ENCODE measurements around the gene MRM2. TPM values are rescaled to one million over a fixed set of nuclear protein-coding genes. Genes with fewer than 3 reads are reported as not detected.

The MRM2 gene
- total and polyA plus RNA-seq, 2 donors (not counting 1 experiment from before 2014, with no cell fraction given), result 14.9 to 19.3 TPM

- Histone ChIP-seq H4K20me1 (ENCODE audit: control insufficient read depth, extremely low read depth, insufficient read depth, low read length) (no peaks in the 10 kb centered on the region), H2AFZ (ENCODE audit: low read length) (no peak overlapping the region), H3K4me2 (ENCODE audit: extremely low read depth, insufficient read depth, low read length) (no peak overlapping the region), H3K4me3 (replicated peaks in 1 of 4; ENCODE audit: control extremely low read depth in 1 of 4, insufficient read depth in 1 of 4, low read depth in 3 of 4, low read length in 4 of 4) (no peak overlapping the region), H3K36me3 (ENCODE audit: control insufficient read depth, insufficient read depth, low read length) (peaks cover 7% of the 10 kb centered on the region), H3K27ac (ENCODE audit: insufficient read depth, low read length) (no peak overlapping the region), H3K9ac (ENCODE audit: insufficient read depth, low read length) (no peak overlapping the region), H3K9me3 (ENCODE audit: control insufficient read depth, insufficient read depth, low read depth, low read length) (no peaks in the 10 kb centered on the region), H3K27me3 (ENCODE audit: control insufficient read depth, insufficient read depth, low read length) (no peaks in the 10 kb centered on the region), H3K4me1 (ENCODE audit: control insufficient read depth, extremely low read depth, insufficient read depth, low read length) (no peaks in the 10 kb centered on the region), H3K79me2 (ENCODE audit: control insufficient read depth, insufficient read depth, low read length) (no peaks in the 10 kb centered on the region)
- TF ChIP-seq EZH2 (IDR thresholded peaks at IDR 0.05; ENCODE audit: low read length, missing control alignments), result no peak
- no peak for TF ChIP-seq CTCF (conservative IDR thresholded peaks at IDR 0.05 in 1 of 2, IDR thresholded peaks at IDR 0.05 in 1 of 2; ENCODE audit: low read depth in 1 of 2, low read length in 2 of 2)
- no peak for DNase-seq (ENCODE audit: low read depth in 2 of 2)
Observed at GRCh38 chr7:2258661-2259365, 16.8 kb upstream of the MRM2 start.

DNA sequence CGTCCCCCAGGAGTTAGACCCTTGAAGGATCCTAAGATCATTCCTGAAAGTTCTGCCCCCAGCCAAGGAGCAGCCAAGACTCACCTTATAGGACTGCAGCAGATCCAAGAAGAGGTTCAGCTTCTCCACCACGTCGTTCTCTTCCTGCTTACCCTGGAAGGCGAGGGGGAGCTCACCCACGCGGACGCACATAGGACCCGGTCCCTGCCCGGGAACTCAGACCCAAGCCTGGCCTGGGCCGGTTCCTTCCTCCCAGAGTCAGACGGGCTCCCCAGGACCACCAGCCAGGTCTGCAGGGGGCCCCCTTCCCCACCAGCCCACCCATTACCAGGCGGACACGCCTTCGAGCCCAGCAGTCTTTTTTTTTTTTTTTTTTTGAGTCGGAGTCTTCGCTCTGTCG, 15.6 kb upstream of the MRM2 start:
- Histone ChIP-seq H3K4me3 (replicated peaks in 1 of 4; ENCODE audit: control extremely low read depth in 1 of 4, insufficient read depth in 1 of 4, low read depth in 3 of 4, low read length in 4 of 4) (no peak overlapping the region), H3K27me3 (ENCODE audit: control insufficient read depth, insufficient read depth, low read length) (no peaks in the 10 kb centered on the region), H3K9me3 (ENCODE audit: control insufficient read depth, insufficient read depth, low read depth, low read length) (no peaks in the 10 kb centered on the region), H3K27ac (ENCODE audit: insufficient read depth, low read length) (no peak overlapping the region), H3K4me2 (ENCODE audit: extremely low read depth, insufficient read depth, low read length) (no peak overlapping the region), H3K4me1 (ENCODE audit: control insufficient read depth, extremely low read depth, insufficient read depth, low read length) (no peaks in the 10 kb centered on the region), H3K9ac (ENCODE audit: insufficient read depth, low read length) (no peak overlapping the region), H3K36me3 (ENCODE audit: control insufficient read depth, insufficient read depth, low read length) (peaks cover 5% of the 10 kb centered on the region), H3K79me2 (ENCODE audit: control insufficient read depth, insufficient read depth, low read length) (no peaks in the 10 kb centered on the region), H4K20me1 (ENCODE audit: control insufficient read depth, extremely low read depth, insufficient read depth, low read length) (no peaks in the 10 kb centered on the region), H2AFZ (ENCODE audit: low read length) (no peak overlapping the region)
- TF ChIP-seq EZH2 (IDR thresholded peaks at IDR 0.05; ENCODE audit: low read length, missing control alignments) (no peak), CTCF (conservative IDR thresholded peaks at IDR 0.05 in 1 of 2, IDR thresholded peaks at IDR 0.05 in 1 of 2; ENCODE audit: low read depth in 1 of 2, low read length in 2 of 2) (no peak)
- no peak for DNase-seq (ENCODE audit: low read depth in 2 of 2)

GRCh38 chr7:2257046-2257551, 15.1 kb upstream of the MRM2 start:
- no peak overlapping the region for H3K9ac ChIP-seq (ENCODE audit: insufficient read depth, low read length)
- H3K27me3 ChIP-seq (ENCODE audit: control insufficient read depth, insufficient read depth, low read length), result no peaks in the 10 kb centered on the region
- no peak overlapping the region for H3K4me2 ChIP-seq (ENCODE audit: extremely low read depth, insufficient read depth, low read length)
- H3K4me1 ChIP-seq (ENCODE audit: control insufficient read depth, extremely low read depth, insufficient read depth, low read length), result no peaks in the 10 kb centered on the region
- DNase-seq (ENCODE audit: low read depth in 2 of 2), result no peak
- H3K79me2 ChIP-seq (ENCODE audit: control insufficient read depth, insufficient read depth, low read length), result no peaks in the 10 kb centered on the region
- peaks cover 6% of the 10 kb centered on the region for H3K36me3 ChIP-seq (ENCODE audit: control insufficient read depth, insufficient read depth, low read length)
- H3K27ac ChIP-seq (ENCODE audit: insufficient read depth, low read length), result no peak overlapping the region
- no peaks in the 10 kb centered on the region for H4K20me1 ChIP-seq (ENCODE audit: control insufficient read depth, extremely low read depth, insufficient read depth, low read length)
- H2AFZ ChIP-seq (ENCODE audit: low read length), result no peak overlapping the region
- no peak overlapping the region for H3K4me3 ChIP-seq (replicated peaks in 1 of 4; ENCODE audit: control extremely low read depth in 1 of 4, insufficient read depth in 1 of 4, low read depth in 3 of 4, low read length in 4 of 4)
- no peaks in the 10 kb centered on the region for H3K9me3 ChIP-seq (ENCODE audit: control insufficient read depth, insufficient read depth, low read depth, low read length)
- TF ChIP-seq EZH2 (IDR thresholded peaks at IDR 0.05; ENCODE audit: low read length, missing control alignments) (no peak), CTCF (conservative IDR thresholded peaks at IDR 0.05 in 1 of 2, IDR thresholded peaks at IDR 0.05 in 1 of 2; ENCODE audit: low read depth in 1 of 2, low read length in 2 of 2) (no peak)
